Endothelial cell (in vitro differentiated cells): ENCODE measurements around the gene IGF2BP3. TPM values are rescaled to one million over a fixed set of nuclear protein-coding genes. Genes with fewer than 3 reads are reported as not detected.

ENCODE experiments used
- DNase-seq: peaks from one replicate; pipeline ENCODE4 v3.0.0; 2021; ENCODE audit warnings: low spot score
- H3K27ac Mint-ChIP-seq: one replicate; pipeline ENCODE4 v1.8.0; 2021; ENCODE audit warnings: mixed read lengths, inconsistent platforms; ENCODE audit not compliant: unreplicated experiment
- H3K27me3 Mint-ChIP-seq: one replicate; pipeline ENCODE4 v1.8.0; 2021; ENCODE audit warnings: mild to moderate bottlenecking, moderate library complexity, mixed read lengths, inconsistent platforms; ENCODE audit not compliant: unreplicated experiment
- H3K36me3 Mint-ChIP-seq: one replicate; pipeline ENCODE4 v1.8.0; 2021; ENCODE audit warnings: mild to moderate bottlenecking, low read depth, mixed read lengths, inconsistent platforms; ENCODE audit not compliant: unreplicated experiment
- H3K4me1 Mint-ChIP-seq: one replicate; pipeline ENCODE4 v1.8.0; 2021; ENCODE audit warnings: mild to moderate bottlenecking, mixed read lengths, inconsistent platforms; ENCODE audit not compliant: unreplicated experiment
- H3K4me3 Mint-ChIP-seq: one replicate; pipeline ENCODE4 v1.8.0; 2021; ENCODE audit warnings: mild to moderate bottlenecking, mixed read lengths, inconsistent platforms; ENCODE audit not compliant: unreplicated experiment
- H3K9me3 Mint-ChIP-seq: one replicate; pipeline ENCODE4 v1.8.0; 2021; ENCODE audit warnings: mixed read lengths, inconsistent platforms; ENCODE audit not compliant: unreplicated experiment
- CTCF ChIP-seq: fragments of 200-600 bp; sonication (generic); IDR thresholded peaks from one replicate; pipeline ENCODE4 v1.5.0; 2021; ENCODE audit warnings: antibody characterized with exemption; ENCODE audit not compliant: unreplicated experiment
- total RNA-seq: library from RNA; stranded (reverse); fragmentation: NEBNext Ultra II Directional; extraction: Animal tissue kit (Norgen Biotek cat#: 25700); gene quantifications from one replicate; pipeline ENCODE4 v1.2.1, GENCODE V29; 2021; ENCODE audit not compliant: unreplicated experiment

Gene IGF2BP3
- total RNA-seq, 1 donor from 2014 or later = 92.8 TPM

- no peak for DNase-seq
- Mint-ChIP-seq H3K4me3 (peak overlapping the region; percentile 97), H3K9me3 (no peaks in the 10 kb centered on the region), H3K27me3 (peaks cover 19% of the 10 kb centered on the region), H3K27ac (peak overlapping the region; percentile 84), H3K4me1 (peaks cover 27% of the 10 kb centered on the region), H3K36me3 (peaks cover 5% of the 10 kb centered on the region)
- no peak for TF ChIP-seq CTCF
Observed at GRCh38 chr7:23474829-23475575, 4.7 kb upstream of the IGF2BP3 start.

- peak overlapping the region; percentile 97 for H3K4me3 Mint-ChIP-seq
- peaks cover 19% of the 10 kb centered on the region for H3K27me3 Mint-ChIP-seq
- no peaks in the 10 kb centered on the region for H3K9me3 Mint-ChIP-seq
- DNase-seq = peak; percentile 95
- peak overlapping the region; percentile 84 for H3K27ac Mint-ChIP-seq
- TF ChIP-seq CTCF = no peak
- peaks cover 5% of the 10 kb centered on the region for H3K36me3 Mint-ChIP-seq
- H3K4me1 Mint-ChIP-seq = peaks cover 28% of the 10 kb centered on the region
Observed at GRCh38 chr7:23474094-23474828, 4.0 kb upstream of the IGF2BP3 start.

DNA sequence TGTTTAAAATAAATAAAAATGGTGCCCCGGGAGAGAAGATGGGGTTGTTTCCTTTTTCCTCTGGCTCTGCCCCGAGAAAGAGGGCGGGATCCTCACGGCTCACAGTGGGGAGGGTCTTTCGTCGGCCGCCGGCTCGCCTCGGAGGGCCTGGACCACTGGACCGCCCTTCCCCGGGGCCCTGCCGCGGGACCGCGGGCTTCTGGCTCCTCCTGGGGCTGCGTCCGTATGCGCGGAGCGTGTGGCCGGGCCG, 3.5 kb upstream of the IGF2BP3 start:
- DNase-seq = peak; percentile 53
- Mint-ChIP-seq H3K36me3 (peaks cover 5% of the 10 kb centered on the region), H3K4me3 (peak overlapping the region; percentile 97), H3K27me3 (peaks cover 21% of the 10 kb centered on the region), H3K9me3 (no peaks in the 10 kb centered on the region), H3K27ac (no peak overlapping the region), H3K4me1 (peaks cover 28% of the 10 kb centered on the region)
- TF ChIP-seq CTCF = no peak

GRCh38 chr7:23472956-23473843, 2.9 kb upstream of the IGF2BP3 start:
- H3K4me1 Mint-ChIP-seq = peaks cover 29% of the 10 kb centered on the region
- H3K27ac Mint-ChIP-seq = peak overlapping the region; percentile 99
- peaks cover 23% of the 10 kb centered on the region for H3K27me3 Mint-ChIP-seq
- H3K9me3 Mint-ChIP-seq = no peaks in the 10 kb centered on the region
- no peak for TF ChIP-seq CTCF
- peak; percentile 30 for DNase-seq
- peak overlapping the region; percentile 97 for H3K4me3 Mint-ChIP-seq
- peaks cover 5% of the 10 kb centered on the region for H3K36me3 Mint-ChIP-seq
